GM21528 (cell line): ENCODE measurements around the gene RAPGEFL1.
"Not testable (repeated sequence)": the region's sequence is repeated elsewhere in the genome, so short reads cannot be mapped to it uniquely, and the experiment has no call there.

Source experiments
- ATAC-seq: cut with Tn5 transposase; IDR thresholded peaks from one replicate; pipeline ENCODE4 v1.9.1; 2021; ENCODE audit warnings: mild to moderate bottlenecking, moderate library complexity; ENCODE audit not compliant: unreplicated experiment, low FRiP score

The RAPGEFL1 gene

GRCh38 chr17:40198576-40198975, 21.3 kb downstream of the RAPGEFL1 start:
- no peak for ATAC-seq

DNA sequence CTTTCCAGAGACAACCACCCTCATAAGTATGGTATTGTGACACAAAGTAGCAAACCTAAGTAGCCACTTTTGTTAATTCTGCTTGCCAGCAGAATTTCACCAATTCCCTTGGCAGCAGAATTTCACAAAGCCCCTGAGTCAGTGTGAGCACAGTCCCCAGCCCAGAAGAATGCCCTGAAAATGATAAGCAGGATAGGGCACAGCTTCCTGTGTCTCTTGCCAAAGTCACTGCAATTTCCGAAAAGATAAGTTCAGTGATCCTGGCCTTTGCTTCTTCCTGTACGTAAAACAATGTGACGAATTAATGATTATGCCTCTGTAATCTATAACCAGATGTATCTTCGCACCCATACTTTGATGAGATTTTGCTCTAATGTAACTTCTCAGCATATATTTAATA, 25.9 kb downstream of the RAPGEFL1 start:
- no peak for ATAC-seq

- ATAC-seq: not testable (repeated sequence)
These were observed 28.9 kb downstream of the RAPGEFL1 start for GRCh38 chr17:40206193-40206592.

DNA sequence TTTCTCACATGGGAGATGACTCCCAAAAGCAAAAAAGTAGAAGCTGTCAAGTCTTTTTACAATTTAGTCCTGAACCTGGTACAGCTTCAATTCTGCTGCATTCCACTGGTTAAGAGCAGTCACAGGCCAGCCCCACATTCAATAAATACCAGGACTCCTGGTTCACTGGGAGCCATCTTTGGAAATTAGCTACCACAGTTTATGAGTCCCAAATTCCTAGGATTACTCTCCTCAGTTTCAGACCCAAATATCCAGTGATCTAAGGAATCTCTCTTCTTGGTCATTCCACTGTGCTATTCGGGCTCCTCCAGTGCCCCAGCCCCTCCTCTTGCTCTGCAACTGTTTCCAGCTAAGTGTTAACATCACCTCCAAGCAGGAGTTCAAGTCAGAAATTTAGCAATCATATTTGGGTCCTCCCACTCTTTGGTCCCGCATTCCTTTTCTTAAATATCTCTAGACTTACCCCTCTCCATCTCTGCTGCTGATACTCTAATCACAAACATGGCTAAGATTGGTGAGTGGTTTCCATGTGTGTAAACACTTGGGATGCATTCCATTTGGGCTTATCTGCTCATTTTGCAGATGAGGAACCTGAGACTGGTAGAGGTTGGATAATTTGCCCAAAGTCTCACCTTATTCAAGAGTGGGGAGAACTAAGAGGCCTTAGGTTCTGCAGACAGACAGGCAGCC, 32.3 kb downstream of the RAPGEFL1 start:
- no peak for ATAC-seq

- not testable (repeated sequence) for ATAC-seq
These were observed 36.6 kb downstream of the RAPGEFL1 start for GRCh38 chr17:40213914-40214313.

DNA sequence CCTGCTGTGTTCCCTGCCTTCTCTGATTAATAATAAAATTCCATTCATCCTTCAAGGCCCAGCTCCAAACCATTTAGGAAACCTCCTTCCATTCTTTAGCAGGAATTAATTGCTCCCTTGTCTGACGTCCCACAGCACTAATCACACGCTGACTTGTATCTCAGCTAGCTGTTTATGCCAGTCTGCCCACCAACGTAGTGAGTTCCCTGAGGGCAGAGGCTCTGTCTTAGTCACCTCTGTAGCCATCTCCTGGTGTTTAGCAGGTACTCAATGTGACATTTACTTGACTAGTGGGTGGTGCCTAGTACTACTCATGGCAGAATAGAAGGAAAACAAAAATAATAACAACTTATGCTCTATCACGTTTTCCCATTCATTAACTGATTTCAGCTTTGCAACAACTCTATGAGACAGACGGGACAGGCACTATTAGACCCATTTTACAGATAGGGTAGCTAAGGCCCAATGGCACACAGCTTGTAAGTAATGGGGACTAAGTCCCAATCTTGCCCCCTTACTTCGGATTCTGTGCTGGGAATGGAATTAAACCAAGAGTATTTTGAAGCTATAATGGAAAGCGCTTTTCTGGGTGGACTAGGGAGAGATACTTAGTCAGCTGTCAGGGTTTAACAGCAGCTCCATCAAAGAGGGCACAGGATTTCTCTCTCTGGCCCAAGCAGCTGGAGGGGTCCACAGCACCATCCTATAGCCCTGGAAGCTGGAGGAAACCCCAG, 40.9 kb downstream of the RAPGEFL1 start:
- ATAC-seq: no peak

DNA sequence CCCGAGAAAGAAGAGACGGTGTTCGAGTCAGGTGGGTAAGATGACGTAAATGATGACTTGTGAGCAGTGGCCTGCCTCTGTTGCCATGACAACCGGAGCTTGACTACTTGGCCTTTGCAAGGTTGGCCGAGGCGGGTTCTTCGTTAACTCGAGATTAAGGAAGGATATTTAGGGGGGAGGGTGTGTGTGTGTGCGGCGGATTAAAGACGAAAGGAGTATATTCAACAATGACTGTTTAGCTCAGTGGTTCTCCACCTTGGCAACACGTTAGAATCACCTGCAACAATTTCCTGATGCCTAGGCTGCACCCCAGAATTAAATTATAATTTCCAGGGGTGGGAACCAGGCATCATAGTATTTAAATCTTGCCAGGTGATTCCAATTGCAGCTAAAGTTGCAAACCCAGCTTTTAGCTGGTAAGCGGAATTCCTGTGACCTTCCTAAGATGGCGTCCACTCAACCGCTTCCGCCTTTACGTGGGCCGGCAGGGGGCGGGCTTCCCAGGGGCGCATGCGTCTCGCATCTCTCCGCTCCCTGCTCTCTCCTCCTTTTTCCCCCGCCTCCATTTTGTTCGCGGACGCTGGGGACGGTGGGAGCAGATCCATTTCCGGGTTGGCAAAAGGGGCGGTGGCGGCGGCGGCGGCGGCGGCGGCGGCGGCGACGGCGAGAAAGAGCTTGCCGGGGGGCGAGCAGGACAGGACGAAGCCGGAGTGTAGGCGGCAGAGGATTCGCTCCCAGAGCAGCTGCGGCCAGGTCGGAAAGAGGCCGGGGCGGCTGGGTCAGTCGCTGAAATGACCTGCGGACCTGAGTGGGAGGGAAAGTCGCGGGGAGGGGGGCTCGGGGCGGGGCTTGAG, 41.7 kb downstream of the RAPGEFL1 start, which contains the start of gene WIPF2:
Gene WIPF2, plus strand, starts transcription at position 565 of the 854 bp plus-strand sequence. CDS start 37,156 bp downstream, outside the sequence.
- peak; percentile 87 for ATAC-seq

GRCh38 chr17:40219594-40220338, 42.5 kb downstream of the RAPGEFL1 start:
- no peak for ATAC-seq

- ATAC-seq: no peak
These were observed 47.7 kb downstream of the RAPGEFL1 start for GRCh38 chr17:40224718-40225550.

GRCh38 chr17:40229146-40229545, 51.9 kb downstream of the RAPGEFL1 start:
- not testable (repeated sequence) for ATAC-seq

- no peak for ATAC-seq
These were observed 53.4 kb downstream of the RAPGEFL1 start for GRCh38 chr17:40230670-40231069.

- not testable (repeated sequence) for ATAC-seq
These were observed 54.7 kb downstream of the RAPGEFL1 start for GRCh38 chr17:40231928-40232327.

- ATAC-seq: no peak
These were observed 64.1 kb downstream of the RAPGEFL1 start for GRCh38 chr17:40241252-40241834.

DNA sequence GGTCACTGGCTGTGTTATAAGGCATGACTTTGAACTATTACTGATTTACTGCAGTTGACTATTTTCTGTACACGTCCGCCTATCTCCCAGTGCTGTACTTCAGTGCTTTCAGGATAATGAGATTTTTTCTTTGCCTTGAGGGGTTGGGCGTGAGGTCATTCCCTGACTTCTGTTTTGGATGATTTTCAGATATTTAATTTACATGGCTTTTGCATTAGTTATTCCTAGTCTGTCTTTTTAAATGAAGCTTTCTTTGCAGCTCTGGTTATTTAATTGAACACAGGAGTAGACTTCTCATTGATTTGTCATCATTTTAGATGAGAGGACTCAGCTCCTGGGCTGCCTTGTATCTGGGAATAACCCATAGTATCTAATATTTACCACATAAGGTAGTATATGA, 65.5 kb downstream of the RAPGEFL1 start:
- no peak for ATAC-seq

DNA sequence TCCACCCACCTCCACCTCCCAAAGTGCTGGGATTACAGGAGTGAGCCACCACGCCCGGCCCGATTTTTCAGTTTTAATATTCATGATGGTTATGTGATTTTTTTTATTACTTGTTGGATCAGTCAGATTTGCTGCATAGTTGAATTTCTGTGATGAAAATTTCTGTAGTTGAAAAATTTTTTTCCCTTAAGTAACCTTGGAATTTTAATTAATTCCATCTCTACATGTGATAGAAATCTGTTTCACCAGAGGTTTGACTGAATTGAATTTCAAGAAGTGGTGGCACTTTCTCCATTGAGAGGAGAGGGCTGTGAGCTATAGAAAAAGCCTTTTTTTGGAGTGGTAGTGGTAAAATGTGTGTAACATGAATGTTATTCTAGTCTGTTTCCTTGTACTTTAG, 66.5 kb downstream of the RAPGEFL1 start:
- no peak for ATAC-seq

- ATAC-seq: no peak
These were observed 67.0 kb downstream of the RAPGEFL1 start for GRCh38 chr17:40244255-40244654.
